Measurements from ENCODE around the gene CYP26C1.
A peak's percentile ranks its signal among the peaks of the same experiment; 100 is the strongest.

The CYP26C1 gene, protein sequence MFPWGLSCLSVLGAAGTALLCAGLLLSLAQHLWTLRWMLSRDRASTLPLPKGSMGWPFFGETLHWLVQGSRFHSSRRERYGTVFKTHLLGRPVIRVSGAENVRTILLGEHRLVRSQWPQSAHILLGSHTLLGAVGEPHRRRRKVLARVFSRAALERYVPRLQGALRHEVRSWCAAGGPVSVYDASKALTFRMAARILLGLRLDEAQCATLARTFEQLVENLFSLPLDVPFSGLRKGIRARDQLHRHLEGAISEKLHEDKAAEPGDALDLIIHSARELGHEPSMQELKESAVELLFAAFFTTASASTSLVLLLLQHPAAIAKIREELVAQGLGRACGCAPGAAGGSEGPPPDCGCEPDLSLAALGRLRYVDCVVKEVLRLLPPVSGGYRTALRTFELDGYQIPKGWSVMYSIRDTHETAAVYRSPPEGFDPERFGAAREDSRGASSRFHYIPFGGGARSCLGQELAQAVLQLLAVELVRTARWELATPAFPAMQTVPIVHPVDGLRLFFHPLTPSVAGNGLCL

DNA sequence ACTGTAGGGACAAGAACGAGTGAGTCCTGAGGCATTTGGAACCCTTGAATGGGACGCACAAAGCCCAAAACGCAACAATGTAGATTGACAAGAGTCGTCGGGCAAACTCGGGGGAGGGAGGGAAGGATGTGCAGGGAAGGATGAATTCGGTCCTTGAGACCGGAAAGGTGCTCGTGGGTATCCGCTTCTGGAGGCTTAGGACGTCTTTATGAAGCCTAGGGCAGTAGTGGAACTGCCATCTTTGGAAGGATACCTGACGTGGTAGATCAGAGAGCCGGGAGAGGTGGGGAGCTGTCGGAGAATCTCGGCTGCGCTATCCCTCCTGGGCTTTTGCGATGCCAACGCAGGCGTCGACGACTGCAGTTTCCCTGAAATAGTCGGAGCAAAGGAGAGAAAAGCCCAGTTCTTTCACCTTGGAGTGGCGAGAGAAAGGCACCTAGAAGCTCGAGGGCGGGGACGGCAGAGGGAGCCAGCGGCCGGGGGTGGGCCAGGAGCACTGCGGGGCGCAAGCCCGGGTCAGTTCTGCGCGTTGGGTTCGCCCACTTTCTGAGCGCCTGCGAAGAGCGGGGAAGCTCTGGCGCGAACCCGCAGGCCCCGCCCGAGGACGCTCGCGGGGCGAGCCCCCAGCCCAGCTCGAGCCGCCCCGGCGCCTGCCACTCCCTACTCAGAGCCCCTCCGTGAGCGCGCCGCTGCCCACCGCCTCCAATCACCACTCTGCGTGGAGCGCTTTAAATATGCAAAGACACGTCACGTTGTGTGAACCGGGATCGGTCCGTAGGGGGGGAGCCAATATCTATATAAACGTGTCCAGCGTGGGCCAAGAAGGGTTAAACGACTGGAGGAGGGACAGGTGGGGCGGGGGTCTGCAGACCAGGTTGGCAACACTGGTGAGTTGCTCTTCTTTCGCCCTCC is at the start of gene CYP26C1:
CYP26C1 (plus strand) TSS at position 824 of the 912 bp plus-strand sequence. CDS start 466 bp downstream, outside the sequence.
- DNase-seq: no peak

DNA sequence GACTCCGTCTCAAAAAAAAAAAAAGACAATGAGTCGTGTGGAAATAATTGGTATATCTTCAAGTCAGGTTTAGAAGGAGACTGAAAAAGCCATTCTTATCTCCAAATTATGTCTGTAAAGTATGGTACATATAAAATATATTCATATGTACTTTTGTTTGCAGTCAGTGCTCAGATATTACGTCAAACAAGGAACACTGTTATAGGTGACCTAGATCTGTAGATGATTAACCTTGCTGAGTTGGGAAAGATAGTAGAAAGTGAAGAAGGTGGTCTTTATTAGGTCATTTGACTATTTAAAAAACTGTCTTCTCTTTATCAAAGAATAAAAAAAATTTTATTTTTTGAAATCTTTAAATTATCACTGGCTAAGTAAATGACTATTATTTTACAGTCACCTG is 44.9 kb upstream of the CYP26C1 start:
- no peak for DNase-seq

DNA sequence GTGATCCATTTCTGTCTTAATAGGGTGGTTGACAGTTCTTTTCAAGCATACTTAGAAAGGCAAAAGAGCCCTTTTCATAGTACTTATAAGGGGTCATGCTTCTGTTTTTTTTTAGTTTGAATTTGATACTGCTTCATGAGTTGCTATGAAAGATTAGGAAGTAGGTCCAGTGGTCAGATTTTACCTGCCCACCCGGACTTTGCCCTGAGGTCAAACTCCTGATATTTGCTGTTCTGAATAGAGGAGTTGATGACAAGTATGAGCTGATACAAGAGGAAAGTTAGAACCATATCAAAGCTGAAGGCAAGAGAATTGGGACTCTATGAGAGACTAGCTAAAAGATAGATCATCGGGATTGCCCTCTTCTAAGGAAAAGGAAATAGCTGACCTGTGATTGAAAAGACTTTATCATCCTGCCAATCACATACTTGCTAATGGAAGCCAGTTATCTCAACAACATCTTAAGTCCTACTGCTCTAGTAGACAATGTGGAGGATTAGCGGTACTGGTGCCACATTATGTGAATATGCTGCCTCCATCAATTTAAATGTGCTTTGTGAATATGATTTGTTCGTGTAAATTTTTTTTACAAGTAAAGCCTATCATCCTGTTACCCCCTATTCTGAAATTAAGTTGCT is 37.5 kb upstream of the CYP26C1 start:
- DNase-seq: no peak

DNA sequence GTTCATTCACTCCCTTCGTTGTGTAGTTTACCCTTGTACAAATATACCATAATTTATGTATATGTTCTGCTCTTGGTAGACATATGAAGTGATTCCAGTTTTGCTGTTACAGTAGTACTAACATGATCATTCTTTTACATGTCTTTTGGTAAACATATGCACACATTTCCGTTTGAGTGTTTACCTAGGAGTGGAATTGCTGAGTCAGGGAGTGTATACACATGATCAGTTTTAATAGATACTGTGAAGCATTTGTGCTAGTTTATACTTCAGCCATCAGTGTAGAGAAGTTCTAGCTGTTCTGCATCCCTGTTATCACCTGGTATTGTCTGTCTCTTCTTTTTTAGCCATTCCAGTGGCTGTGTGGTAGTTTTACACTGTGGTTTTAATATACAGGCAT is 34.5 kb upstream of the CYP26C1 start:
- DNase-seq: no peak

DNA sequence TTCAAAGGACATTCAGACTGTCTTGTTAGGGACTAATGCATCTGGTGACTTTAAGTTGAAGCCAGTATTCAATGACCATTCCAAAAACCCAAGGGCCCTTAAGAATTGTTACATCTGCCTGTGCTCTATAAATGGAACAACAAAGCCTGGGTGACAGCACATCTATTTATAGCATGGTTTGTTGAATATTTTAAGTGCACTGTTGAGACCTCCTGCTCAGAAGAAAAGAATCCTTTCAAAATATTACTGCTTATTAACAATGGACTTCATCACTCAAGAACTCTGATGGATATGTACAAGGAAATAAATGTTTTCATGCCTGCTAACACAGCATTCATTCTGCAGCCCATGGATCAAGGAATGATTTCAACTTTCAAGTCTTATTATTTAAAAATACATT is 33.1 kb upstream of the CYP26C1 start:
- DNase-seq: no peak

DNA sequence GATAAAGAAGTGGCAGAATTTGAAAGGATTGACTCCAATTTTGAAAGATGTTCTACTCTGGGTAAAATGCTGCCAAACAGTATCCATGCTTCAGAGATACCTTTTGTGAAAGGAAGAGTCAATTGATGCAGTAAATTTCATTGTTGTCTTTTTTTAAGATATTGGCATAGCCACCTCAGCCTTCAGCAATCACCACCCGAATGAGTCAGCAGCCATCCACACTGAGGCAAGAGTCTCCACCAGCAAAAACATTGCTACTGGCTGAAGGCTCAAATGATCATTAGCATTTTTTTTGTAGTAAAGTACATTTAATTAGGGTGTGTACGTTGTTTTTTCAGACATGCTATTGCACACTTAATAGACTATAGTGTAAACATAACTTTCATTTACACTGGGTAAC is 31.7 kb upstream of the CYP26C1 start:
- no peak for DNase-seq

DNA sequence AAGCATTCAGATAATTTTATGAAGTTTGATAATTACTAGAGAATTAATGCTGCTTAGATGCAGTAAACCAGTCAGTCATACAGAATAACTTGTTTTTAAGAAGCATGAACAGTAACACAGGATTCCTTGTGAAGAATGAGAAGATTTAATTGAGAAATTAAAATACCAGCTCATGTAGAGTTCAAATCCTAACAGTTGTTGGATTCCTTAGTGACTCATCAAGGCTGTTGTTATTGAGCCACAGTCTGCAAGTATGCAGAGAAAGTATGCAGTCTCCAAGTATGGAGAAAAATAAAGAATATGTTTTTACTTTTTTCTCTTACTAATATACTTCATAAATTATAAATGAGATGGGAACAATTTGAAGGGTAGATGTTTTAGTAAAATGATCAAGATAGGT is 30.2 kb upstream of the CYP26C1 start:
- no peak for DNase-seq

DNA sequence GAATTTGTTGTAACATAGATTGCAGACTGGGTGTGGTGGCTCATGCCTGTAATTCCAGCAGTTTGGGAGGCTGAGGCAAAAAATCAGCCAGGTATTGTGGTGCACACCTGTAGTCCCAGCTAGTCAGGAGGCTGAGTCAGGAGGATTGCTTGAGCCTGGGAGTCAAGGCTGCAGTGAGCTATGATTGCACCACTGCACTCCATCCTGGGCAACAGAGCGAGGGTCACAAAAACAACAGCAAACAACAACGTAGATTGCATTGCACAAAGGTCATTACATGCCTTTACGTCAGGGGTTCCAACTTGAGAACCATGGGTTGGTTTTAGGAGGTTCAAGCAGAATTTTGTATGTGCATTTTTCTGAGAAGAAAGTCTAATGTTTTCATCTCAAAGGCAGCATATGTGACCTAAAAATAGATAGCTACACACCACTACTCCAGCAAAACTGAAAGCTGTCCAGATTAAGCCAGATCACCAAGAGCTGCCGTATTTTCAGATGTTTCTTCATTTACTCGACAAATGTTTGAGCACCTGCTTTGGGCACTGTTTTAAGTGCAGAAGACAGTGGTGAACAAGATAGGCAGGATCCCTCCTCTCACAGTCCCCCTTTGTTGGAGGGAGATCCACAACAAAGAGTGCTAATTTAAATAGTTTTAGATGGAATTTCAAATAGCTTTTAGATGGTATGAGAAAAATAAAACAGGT is 28.3 kb upstream of the CYP26C1 start:
- no peak for DNase-seq

DNA sequence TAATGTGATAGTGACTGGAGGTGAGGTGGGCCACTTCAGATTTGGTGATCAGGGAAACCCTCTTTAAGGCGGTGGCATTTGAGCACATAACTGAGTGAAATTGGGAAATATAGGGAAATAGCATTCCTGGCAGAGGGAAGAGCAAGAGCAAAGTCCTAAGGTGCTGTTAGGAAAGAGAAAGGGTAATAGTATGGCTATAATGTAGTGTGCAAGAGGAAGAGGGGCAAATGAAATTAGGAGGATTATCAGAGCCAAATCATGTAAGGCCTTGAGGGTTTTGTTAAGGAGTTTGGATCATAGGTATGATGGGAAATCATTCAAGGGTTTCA is 27.8 kb upstream of the CYP26C1 start:
- no peak for DNase-seq

DNA sequence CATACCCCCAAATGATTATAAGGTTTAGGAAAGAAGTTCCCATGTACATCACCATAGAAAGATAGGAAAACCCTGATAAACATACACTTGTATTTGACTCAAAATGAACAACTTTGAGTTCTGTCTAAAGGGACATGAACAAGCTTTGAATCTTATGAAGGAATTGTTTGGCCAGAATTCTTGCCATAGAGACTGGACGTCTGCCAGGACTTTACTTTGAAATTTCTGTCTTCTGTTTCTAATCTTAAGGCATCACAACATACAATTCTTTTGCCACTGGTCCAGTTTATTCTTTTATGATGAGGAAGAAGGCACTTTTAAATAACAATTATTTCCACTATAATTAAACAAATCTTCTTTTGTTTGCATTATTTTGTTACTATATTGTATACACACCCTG is 26.2 kb upstream of the CYP26C1 start:
- DNase-seq: no peak

DNA sequence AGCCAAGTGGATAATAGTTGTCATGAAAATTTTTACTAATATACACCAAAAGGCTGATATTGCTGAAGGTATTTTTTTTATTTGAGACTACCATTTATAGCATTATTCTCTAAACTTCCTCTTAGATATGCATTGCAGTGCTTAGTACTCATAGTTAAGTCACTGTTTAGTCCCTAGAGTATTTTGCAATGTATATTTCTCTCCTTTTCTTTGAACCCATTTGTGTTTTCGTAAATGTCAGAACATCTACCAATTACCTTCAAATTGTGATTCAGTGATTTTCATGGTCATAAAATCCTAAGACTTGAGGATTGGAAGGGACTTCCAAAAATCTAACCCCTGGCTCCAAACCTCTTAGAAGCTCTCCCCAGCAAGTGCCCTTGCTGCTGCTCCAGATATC is 21.5 kb upstream of the CYP26C1 start:
- no peak for DNase-seq

DNA sequence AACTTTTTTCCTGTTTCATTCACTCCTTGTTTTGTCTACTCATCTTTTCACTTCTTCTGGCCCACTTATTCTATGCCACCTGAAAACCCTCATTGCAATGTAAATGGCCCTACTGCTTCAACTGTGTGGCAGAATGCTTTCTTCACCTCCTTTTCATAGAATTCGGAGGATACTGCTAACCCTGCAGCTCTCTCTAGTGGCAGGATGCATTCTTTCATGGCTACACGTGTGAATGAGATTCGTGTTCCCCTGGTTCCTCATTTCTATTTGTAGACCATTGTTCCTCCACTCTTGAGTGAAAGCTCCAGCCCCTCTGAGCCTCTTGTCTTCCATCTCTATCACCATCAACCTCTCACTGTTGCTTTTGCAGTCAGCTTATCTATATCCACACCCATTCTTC is 20.9 kb upstream of the CYP26C1 start:
- DNase-seq: no peak

DNA sequence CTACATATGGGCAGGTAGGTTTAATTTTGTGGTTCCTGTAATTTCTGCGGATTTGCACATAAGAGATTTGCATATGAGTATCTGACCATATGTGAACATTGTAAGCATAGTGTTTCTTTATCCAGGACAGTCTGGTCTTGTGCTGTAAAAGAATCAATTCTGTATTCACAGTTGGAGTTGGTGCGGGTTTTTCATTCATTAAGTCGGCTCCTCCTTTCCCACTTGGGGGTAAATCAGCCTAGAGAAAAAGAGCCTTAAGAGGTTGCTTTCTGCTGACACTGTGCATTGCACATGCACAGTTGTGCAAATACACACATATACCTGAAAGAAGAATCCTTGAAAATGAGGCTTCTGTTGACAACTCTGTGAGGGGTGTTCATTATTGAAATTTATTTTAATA is 6.1 kb upstream of the CYP26C1 start:
- DNase-seq: peak; percentile 38 to 53

DNA sequence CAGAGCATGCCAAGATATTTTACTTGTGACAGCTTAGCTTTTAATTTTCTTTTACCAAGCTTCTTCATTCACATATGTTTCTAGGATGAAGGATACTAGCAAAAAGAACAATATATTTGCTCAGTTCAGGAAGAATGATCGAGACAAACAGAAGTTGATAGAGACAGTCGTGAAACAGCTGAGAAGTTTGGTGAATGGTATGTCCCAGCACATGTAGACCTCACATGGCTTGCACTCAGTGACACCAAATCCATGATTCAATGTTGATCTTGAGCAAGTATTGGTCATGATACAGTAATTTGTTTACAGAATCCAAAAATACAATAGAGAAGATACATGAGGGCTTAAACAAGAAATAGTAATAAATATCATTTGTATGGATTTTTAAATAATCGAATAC is 2.5 kb upstream of the CYP26C1 start:
- no peak for DNase-seq

DNA sequence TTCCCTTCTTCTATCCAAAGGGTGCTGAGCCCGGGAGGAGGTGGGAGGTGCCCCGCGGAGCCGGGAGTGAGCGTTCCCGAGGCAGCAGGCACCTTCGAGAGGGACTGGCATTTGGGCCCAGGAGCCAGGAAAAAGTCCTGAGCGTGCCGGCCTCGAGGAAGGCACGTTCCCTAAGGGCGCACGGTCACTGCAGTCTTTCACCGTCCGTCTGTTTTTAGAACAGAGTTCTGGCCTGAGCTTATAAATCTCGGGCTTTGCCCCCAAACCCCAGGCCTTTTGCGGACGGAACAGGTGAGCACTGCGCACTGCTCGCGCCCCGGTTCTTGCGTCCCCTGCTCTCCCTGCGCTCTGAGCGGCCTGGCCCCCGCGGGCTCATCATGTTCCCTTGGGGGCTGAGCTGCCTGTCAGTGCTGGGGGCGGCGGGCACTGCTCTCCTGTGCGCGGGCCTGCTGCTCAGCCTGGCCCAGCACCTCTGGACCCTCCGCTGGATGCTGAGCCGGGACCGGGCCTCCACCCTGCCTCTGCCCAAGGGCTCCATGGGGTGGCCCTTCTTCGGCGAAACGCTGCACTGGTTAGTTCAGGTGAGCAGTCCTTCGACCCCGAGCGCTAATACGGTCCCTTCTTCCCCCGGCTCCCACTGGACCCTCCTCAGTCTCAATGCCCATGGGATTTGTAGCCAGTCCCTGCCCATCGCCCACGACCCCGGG is 442 bp downstream of the CYP26C1 start:
- DNase-seq: no peak

DNA sequence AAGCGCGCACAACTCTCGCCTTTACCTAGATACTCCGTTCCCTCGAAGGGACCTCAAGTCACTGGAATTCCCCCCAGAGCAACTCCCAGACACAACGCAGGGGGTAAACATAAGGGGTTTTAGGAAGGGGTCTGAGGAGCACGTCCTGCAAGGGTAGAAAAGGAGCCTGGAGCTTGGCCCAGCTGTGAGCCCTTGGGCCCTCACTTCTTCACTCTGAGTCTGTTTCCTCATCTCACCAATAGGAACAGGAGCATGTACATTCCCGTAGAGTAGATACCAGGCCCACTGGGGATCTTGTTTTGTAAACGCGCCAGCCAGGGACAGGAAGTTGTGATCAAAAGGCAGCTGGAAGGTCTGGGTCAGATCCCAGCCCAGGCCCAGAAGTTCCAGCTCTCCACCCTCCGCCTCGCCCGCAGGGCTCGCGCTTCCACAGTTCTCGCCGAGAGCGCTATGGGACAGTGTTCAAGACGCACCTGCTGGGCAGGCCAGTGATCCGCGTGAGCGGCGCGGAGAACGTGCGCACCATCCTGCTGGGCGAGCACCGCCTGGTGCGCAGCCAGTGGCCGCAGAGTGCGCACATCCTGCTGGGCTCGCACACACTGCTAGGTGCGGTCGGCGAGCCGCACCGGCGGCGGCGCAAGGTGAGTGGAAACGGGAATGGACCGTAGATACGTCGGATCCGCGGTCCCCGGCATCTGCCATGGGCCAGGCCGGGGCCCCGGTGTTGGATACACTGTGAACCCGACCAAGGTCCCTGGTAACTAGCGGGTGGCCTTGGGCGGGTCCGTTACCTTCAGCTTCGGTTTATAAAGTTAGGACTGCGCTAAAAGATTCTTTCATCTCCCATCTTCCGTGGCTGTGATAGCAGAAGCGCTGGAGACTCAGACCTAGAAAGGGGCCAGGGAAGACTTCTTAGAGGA is 1.3 kb downstream of the CYP26C1 start:
- no peak for DNase-seq

DNA sequence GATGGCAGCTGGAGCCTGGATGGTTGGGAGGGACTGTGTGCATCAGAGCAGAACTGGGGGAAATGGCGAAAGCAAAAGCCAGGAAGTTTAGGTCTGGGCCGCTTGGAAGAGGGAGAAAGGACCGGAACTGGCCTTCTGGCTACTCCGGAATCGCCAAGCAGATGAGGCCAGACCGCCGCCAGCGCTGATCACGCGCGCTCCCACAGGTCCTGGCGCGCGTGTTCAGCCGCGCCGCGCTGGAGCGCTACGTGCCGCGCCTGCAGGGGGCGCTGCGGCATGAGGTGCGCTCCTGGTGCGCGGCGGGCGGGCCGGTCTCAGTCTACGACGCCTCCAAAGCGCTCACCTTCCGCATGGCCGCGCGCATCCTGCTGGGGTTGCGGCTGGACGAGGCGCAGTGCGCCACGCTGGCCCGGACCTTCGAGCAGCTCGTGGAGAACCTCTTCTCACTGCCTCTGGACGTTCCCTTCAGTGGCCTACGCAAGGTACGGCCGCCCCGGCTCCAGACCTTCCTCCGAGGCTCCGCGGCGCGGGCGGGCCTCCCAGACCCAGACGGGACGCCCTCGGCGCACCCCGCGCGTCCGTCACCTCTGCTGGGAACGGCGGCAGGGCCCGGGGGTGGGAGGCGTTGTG is 2.0 kb downstream of the CYP26C1 start:
- DNase-seq: peak in 1 of 2 experiments; percentile 27

DNA sequence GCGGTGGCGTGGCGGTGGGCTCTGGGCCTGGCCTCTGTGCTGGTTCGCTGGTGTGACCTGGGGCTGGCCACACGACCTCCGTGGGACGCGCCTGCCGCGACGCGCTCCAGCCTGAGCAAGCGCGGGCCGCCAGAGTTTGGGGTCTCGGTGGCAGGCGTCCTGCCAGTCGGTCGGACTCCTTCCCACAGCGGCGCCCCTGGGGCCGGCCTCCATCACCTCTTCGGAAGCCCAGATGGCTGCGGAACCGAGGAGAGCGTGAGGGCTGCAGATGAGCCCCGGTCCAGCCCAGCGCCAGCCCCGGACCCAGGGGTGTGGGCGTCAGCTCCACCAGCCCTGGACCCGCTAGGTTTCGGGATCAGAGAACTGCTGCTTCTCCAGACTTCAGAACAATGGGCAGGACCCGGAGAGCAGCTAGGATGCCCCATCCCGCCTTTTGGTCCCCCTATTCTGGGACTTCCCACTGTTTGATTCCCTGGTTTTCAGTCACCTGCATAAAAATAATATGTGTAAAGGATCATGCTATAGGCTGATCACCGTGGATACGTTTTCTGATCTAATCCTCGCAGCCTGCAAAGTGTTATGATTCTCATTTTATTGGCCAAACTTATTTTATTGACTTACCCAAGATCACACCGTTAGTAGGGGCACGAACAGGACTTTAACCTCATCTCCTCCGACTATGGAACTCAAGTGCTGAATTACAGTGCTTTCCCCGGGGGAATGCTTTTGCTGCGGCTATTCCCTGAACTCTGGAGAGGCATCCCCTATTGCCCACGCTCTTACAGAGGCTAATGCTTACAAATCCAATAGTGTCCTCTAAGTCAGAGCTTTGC is 2.8 kb downstream of the CYP26C1 start:
- DNase-seq: peak in 1 of 2 experiments; percentile 10

DNA sequence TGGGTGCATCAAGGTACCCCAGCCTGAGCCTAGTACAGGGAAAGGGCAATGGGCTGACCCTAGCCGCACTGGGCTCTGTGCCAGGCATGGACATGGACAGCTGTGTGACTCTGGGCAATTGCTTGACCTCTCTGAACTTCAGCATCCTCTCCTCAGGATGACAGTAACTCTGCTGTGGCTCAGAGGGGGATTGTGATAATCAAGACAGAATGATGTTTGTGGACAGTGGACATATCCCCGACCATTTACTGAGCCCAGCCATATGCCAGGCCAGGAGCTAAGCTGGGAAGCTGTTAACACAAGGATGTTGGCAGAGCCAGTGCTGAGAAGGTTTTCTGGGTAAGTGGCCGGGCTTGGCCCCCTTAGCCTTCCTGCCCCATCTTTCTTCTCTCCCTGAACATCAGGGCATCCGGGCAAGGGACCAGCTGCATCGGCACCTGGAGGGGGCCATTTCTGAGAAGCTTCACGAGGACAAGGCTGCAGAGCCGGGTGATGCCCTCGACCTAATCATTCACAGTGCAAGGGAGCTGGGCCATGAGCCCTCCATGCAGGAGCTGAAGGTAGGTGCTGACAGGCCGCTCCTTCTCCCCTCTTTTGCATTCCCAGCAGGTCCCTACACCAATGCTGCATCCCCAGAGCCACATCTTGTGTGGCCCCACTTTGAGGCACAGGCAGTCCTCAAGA is 3.5 kb downstream of the CYP26C1 start:
- no peak for DNase-seq
